HepG2 (cell line): ENCODE data around the gene HERC4. TPM values are rescaled to one million over a fixed set of nuclear protein-coding genes. Genes with fewer than 3 reads are reported as not detected.

ENCODE experiments used
- ATAC-seq: fragments of 200-7000 bp; cut with Tn5 transposase; 3 replicates; pipeline ENCODE4 v1.9.1; 2020; ENCODE audit warnings: mild to moderate bottlenecking, moderate library complexity
- BruUV-seq: library from RNA; stranded (reverse); fragments of 400-500 nt; replicated peaks from 2 replicates; lab custom pipeline; 2021; lab: Mats Ljungman, UMichigan
- CTCF ChIA-PET: fragments of 300-600 bp; formaldehyde crosslinking; extraction: SDS; loops from one replicate; lab custom pipeline; 2021; ENCODE audit warnings: low total read pairs, inconsistent platforms, low intra/inter-chr PET ratio; lab: Yijun Ruan, JAX
- POLR2A ChIA-PET: fragments of 350-600 bp; sonication (Branson Sonifier 250); formaldehyde crosslinking; loops from one replicate; lab custom pipeline; 2020; ENCODE audit warnings: antibody characterized with exemption, inconsistent platforms; lab: Yijun Ruan, JAX
- DNase-seq: peaks from one replicate; pipeline ENCODE4 v3.0.0-alpha.2; 2015; ENCODE audit warnings: low spot score
- FAIRE-seq: peaks from 3 replicates; lab custom pipeline; 2011; peaks lifted over from hg19 to GRCh38; lab: Jason Lieb, UNC
- H2AFZ ChIP-seq: one replicate; pipeline ENCODE4 v1.6.1; 2011; ENCODE audit warnings: low read length, inconsistent platforms
- H3K27ac ChIP-seq: fragments of 300-600 bp; 3 replicates; pipeline ENCODE4 v1.8.0; 2011; ENCODE audit warnings: mixed run types, mild to moderate bottlenecking, mixed read lengths, low read length, inconsistent platforms; ENCODE audit not compliant: insufficient read depth; ENCODE audit errors: extremely low read length
- H3K27me3 ChIP-seq, 2 experiments: fragments of 200-600 bp in 1 of 2; 2 replicates in 1 of 2; 3 replicates in 1 of 2; pipeline versions ENCODE4 v1.6.0 to v1.8.0; 2011; ENCODE audit warnings: low read length in 2 of 2, mild to moderate bottlenecking in 2 of 2, moderate library complexity in 2 of 2, inconsistent platforms in 1 of 2; ENCODE audit not compliant: insufficient read depth in 2 of 2, control insufficient read depth in 1 of 2
- H3K36me3 ChIP-seq, 2 experiments: fragments of 200-600 bp in 1 of 2; replicated peaks in 1 of 2; 2 replicates in 1 of 2; 3 replicates in 1 of 2; pipeline versions ENCODE4 v1.5.1 to v1.8.0; 2011; ENCODE audit warnings: low read length in 2 of 2, inconsistent platforms in 1 of 2; ENCODE audit not compliant: insufficient read depth in 2 of 2, control insufficient read depth in 1 of 2
- H3K4me1 ChIP-seq: 2 replicates; pipeline ENCODE4 v1.5.1; 2012; ENCODE audit warnings: low read length, inconsistent platforms; ENCODE audit not compliant: insufficient read depth
- H3K4me2 ChIP-seq: 2 replicates; pipeline ENCODE4 v1.6.0; 2011; ENCODE audit warnings: low read depth, low read length, inconsistent platforms
- H3K4me3 ChIP-seq, 3 experiments: fragments of 200-600 bp in 1 of 3; sonication (generic), shearing (Covaris generic) in 1 of 3; replicated peaks in 1 of 3; 2 replicates each; pipeline ENCODE4 v1.5.1; 2011 to 2016; ENCODE audit warnings: low read length in 3 of 3, inconsistent platforms in 2 of 3, low read depth in 2 of 3, mild to moderate bottlenecking in 2 of 3, control low read depth in 1 of 3, mixed read lengths in 1 of 3; ENCODE audit not compliant: insufficient read depth in 1 of 3
- H3K79me2 ChIP-seq: one replicate; pipeline ENCODE4 v1.6.1; 2011; ENCODE audit warnings: low read length, inconsistent platforms; ENCODE audit not compliant: insufficient read depth
- H3K9ac ChIP-seq: 2 replicates; pipeline ENCODE4 v1.6.0; 2011; ENCODE audit warnings: mild to moderate bottlenecking, low read depth, low read length, inconsistent platforms; ENCODE audit not compliant: insufficient read depth
- H3K9me3 ChIP-seq: 2 replicates; pipeline ENCODE4 v1.5.1; 2012; ENCODE audit warnings: mild to moderate bottlenecking, low read length
- H4K20me1 ChIP-seq: 2 replicates; pipeline ENCODE4 v1.6.0; 2011; ENCODE audit warnings: inconsistent platforms, mild to moderate bottlenecking, low read length, moderate library complexity; ENCODE audit not compliant: insufficient read depth
- EZH2 ChIP-seq: conservative IDR thresholded peaks from 2 replicates; pipeline ENCODE4 v1.6.1; 2012; ENCODE audit warnings: mild to moderate bottlenecking, low read depth, low read length, moderate library complexity
- MTA1 ChIP-seq: sonication (generic); formaldehyde crosslinking; IDR thresholded peaks from 2 replicates; pipeline ENCODE4 v1.4.0; 2020; ENCODE audit warnings: missing genetic modification reagents, mild to moderate bottlenecking, borderline replicate concordance
- MYNN ChIP-seq: sonication (generic); formaldehyde crosslinking; IDR thresholded peaks from 2 replicates; pipeline ENCODE4 v1.4.0; 2020; ENCODE audit warnings: mild to moderate bottlenecking, low read depth, missing genetic modification reagents
- MZF1 ChIP-seq: sonication (generic); formaldehyde crosslinking; IDR thresholded peaks from 2 replicates; pipeline ENCODE4 v1.8.1; 2023; ENCODE audit warnings: mild to moderate bottlenecking, missing genetic modification reagents, borderline replicate concordance
- SKIL ChIP-seq: sonication (generic); formaldehyde crosslinking; IDR thresholded peaks from 2 replicates; pipeline ENCODE4 v1.8.0; 2022; ENCODE audit warnings: missing genetic modification reagents, mild to moderate bottlenecking, moderate library complexity, borderline replicate concordance
- SMAD9 ChIP-seq: sonication (generic); formaldehyde crosslinking; IDR thresholded peaks from 2 replicates; pipeline ENCODE4 v1.5.1; 2020; ENCODE audit warnings: mild to moderate bottlenecking, missing genetic modification reagents
- THAP11 ChIP-seq: IDR thresholded peaks from 2 replicates; pipeline ENCODE4 v1.6.1; 2016; ENCODE audit warnings: missing biosample characterization, missing genetic modification reagents
- ZBTB25 ChIP-seq: IDR thresholded peaks from 2 replicates; pipeline ENCODE4 v1.6.1; 2018; ENCODE audit warnings: missing genetic modification reagents
- ZNF362 ChIP-seq: sonication (generic); formaldehyde crosslinking; IDR thresholded peaks from 2 replicates; pipeline ENCODE4 v1.4.0; 2020; ENCODE audit warnings: missing genetic modification reagents, mild to moderate bottlenecking, borderline replicate concordance
- ZNF513 ChIP-seq: sonication (generic); formaldehyde crosslinking; conservative IDR thresholded peaks from 2 replicates; pipeline ENCODE4 v1.5.0; 2020; ENCODE audit warnings: missing genetic modification reagents
- ZNF598 ChIP-seq: sonication (generic); formaldehyde crosslinking; IDR thresholded peaks from 2 replicates; pipeline ENCODE4 v1.5.1; 2020; ENCODE audit warnings: mild to moderate bottlenecking, missing genetic modification reagents, borderline replicate concordance
- ZNF629 ChIP-seq: sonication (generic); formaldehyde crosslinking; conservative IDR thresholded peaks from 2 replicates; pipeline ENCODE4 v1.5.0; 2020; ENCODE audit warnings: missing genetic modification reagents
- WGBS: methylation state at CpG from one replicate; pipeline ENCODE4 v1.1.6; 2017; ENCODE audit warnings: low lambda C conversion rate; 5-methylcytosine and 5-hydroxymethylcytosine counted together
- in situ Hi-C: cut with HindIII; loops from 2 replicates; pipeline ENCODE4 v1.10.0; 2017; ENCODE audit warnings: low pct_unique_long_range_greater_than_20kb; ENCODE audit not compliant: extremely low pct_ligation_motif_present
- intact Hi-C: fragments of 100-400 bp; cut with micrococcal nuclease; formaldehyde crosslinking; loops from one replicate; pipeline ENCODE4 v1.10.0; 2022; ENCODE audit not compliant: unreplicated experiment
- polyA plus RNA-seq, 8 experiments: library from polyadenylated mRNA; depleted of rRNA in 3 of 8; stranded (reverse) in 7 of 8; unstranded in 1 of 8; fragments of >200 nt; fragmentation: Illumina TruSeq in 4 of 8; extraction: Trizol in 4 of 8; gene quantifications; 2 replicates each; pipeline versions ENCODE4 v1.2.1 to v1.2.3, GENCODE V29; 2011 to 2016; ENCODE audit warnings: low read depth in 4 of 8, missing spikeins in 1 of 8, mixed read lengths in 1 of 8; ENCODE audit not compliant: insufficient read depth in 1 of 8
- total RNA-seq, 5 experiments: library from RNA; depleted of rRNA; stranded (reverse); fragments of >200 nt; fragmentation: Illumina TruSeq; extraction: Trizol; gene quantifications; 2 replicates each; pipeline ENCODE4 v1.2.3, GENCODE V29; 2016; ENCODE audit warnings: low read depth in 1 of 5

HERC4 gene
- total and polyA plus RNA-seq, 2 of the 13 experiments (the other 11 are each of a cell fraction or from before 2014, with no cell fraction given), result 9.8 to 20.2 TPM

- BruUV-seq, result no TSS peak
- in situ Hi-C loops, result no loop called here
- ChIA-PET POLR2A (no interaction called here), CTCF (no interaction called here)
- 76% methylated on average over 1 of the region's 1 CpG for WGBS
- no peak for TF ChIP-seq EZH2
- no peak for TF ChIP-seq ZNF513
- no peak for TF ChIP-seq MTA1 (CRISPR knock-in tag)
- no peak for TF ChIP-seq THAP11 (CRISPR knock-in tag)
- no peak for TF ChIP-seq SKIL (CRISPR knock-in tag)
- no peak for TF ChIP-seq MYNN (CRISPR knock-in tag)
- TF ChIP-seq ZNF362 (CRISPR knock-in tag), result no peak
- no peak for TF ChIP-seq ZNF629 (CRISPR knock-in tag)
- no peak for TF ChIP-seq MZF1 (CRISPR knock-in tag)
- TF ChIP-seq ZBTB25 (CRISPR knock-in tag), result no peak
- no peak for TF ChIP-seq ZNF598 (CRISPR knock-in tag)
- TF ChIP-seq SMAD9 (CRISPR knock-in tag), result no peak
- no peaks in the 10 kb centered on the region for H4K20me1 ChIP-seq
- H3K4me1 ChIP-seq, result peaks cover 7% of the 10 kb centered on the region
- no peak overlapping the region for H3K27ac ChIP-seq
- no peaks in the 10 kb centered on the region for H3K27me3 ChIP-seq
- H3K79me2 ChIP-seq, result peaks cover 1% of the 10 kb centered on the region
- H3K9me3 ChIP-seq, result no peaks in the 10 kb centered on the region
- no peak overlapping the region for H2AFZ ChIP-seq
- no peak overlapping the region for H3K4me3 ChIP-seq
- H3K36me3 ChIP-seq, result no peaks in the 10 kb centered on the region
- ATAC-seq (no peak), FAIRE-seq (no peak), DNase-seq (no peak)
- H3K9ac ChIP-seq, result no peak overlapping the region
- intact Hi-C loops, result loop anchor here (10.0 kb wide), 2 partner anchors 55 to 225 kb away; no protein-coding TSS in a partner anchor
- H3K4me2 ChIP-seq, result no peak overlapping the region
These were observed 4.4 kb upstream of the HERC4 start for GRCh38 chr10:68079434-68079833.
